ENCODE data around the gene CGB2.
"Not testable (repeated sequence)": the region's sequence is repeated elsewhere in the genome, so short reads cannot be mapped to it uniquely, and the experiment has no call there.

DNA sequence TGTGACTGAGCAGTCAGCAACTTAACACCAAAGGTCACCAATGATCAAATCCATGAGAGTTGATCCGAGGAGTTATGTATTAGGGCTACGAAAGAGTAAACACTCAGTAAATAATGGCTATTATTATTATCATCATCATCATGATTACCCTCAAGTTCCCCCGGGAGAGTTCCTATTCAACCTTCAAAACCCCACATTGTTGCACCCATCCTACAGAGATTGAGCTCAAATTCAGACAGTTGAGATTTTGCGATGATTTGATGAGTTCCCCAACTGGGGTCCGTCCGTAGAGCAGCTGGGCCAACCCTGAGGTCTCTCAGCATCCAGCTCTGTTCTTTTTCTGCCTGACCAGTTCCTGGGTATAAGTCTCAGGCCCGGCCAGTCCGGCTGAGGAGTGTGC lies 6.4 kb downstream of the CGB2 start:
- TF ChIP-seq, protein P1, sequence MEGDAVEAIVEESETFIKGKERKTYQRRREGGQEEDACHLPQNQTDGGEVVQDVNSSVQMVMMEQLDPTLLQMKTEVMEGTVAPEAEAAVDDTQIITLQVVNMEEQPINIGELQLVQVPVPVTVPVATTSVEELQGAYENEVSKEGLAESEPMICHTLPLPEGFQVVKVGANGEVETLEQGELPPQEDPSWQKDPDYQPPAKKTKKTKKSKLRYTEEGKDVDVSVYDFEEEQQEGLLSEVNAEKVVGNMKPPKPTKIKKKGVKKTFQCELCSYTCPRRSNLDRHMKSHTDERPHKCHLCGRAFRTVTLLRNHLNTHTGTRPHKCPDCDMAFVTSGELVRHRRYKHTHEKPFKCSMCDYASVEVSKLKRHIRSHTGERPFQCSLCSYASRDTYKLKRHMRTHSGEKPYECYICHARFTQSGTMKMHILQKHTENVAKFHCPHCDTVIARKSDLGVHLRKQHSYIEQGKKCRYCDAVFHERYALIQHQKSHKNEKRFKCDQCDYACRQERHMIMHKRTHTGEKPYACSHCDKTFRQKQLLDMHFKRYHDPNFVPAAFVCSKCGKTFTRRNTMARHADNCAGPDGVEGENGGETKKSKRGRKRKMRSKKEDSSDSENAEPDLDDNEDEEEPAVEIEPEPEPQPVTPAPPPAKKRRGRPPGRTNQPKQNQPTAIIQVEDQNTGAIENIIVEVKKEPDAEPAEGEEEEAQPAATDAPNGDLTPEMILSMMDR (IDR thresholded peaks at IDR 0.05), result not testable (repeated sequence)
- not testable (repeated sequence) for TF ChIP-seq POLR2A (IDR thresholded peaks at IDR 0.05; ENCODE audit: low read depth); POLR2AphosphoS5 (IDR thresholded peaks at IDR 0.05)

Measured in esophagus muscularis mucosa (tissue), 3 donors.